Keratinocyte (primary cell): ENCODE measurements around the gene KCNAB2. TPM values are rescaled to one million over a fixed set of nuclear protein-coding genes. Genes with fewer than 3 reads are reported as not detected.

Source experiments
- DNase-seq: peaks from one replicate; pipeline ENCODE4 v3.0.0-alpha.2; 2011; ENCODE audit warnings: low read depth, missing footprints, low spot score
- FAIRE-seq: peaks from 2 replicates; lab custom pipeline; 2011; peaks lifted over from hg19 to GRCh38; lab: Jason Lieb, UNC
- H2AFZ ChIP-seq: 2 replicates; pipeline ENCODE4 v1.6.0; 2012; ENCODE audit warnings: low read length, control low read depth, inconsistent platforms; ENCODE audit not compliant: control insufficient read depth
- H3K27ac ChIP-seq: 2 replicates; pipeline ENCODE4 v1.5.1; 2011; ENCODE audit warnings: low read length; ENCODE audit not compliant: control insufficient read depth, insufficient read depth
- H3K27me3 ChIP-seq: 3 replicates; pipeline ENCODE4 v1.6.0; 2011; ENCODE audit warnings: low read length; ENCODE audit not compliant: control insufficient read depth, insufficient read depth; ENCODE audit errors: extremely low read depth
- H3K36me3 ChIP-seq, 2 experiments: 2 replicates in 1 of 2; 3 replicates in 1 of 2; pipeline ENCODE4 v1.5.1; 2011; ENCODE audit warnings: low read length in 2 of 2, mild to moderate bottlenecking in 1 of 2; ENCODE audit not compliant: control insufficient read depth in 2 of 2, insufficient read depth in 2 of 2; ENCODE audit errors: extremely low read depth in 1 of 2
- H3K4me1 ChIP-seq: 3 replicates; pipeline ENCODE4 v1.5.1; 2011; ENCODE audit warnings: low read length; ENCODE audit not compliant: control insufficient read depth, insufficient read depth; ENCODE audit errors: extremely low read depth
- H3K4me2 ChIP-seq: 3 replicates; pipeline ENCODE4 v1.6.0; 2011; ENCODE audit warnings: low read depth, low read length; ENCODE audit not compliant: control insufficient read depth, insufficient read depth; ENCODE audit errors: extremely low read depth
- H3K4me3 ChIP-seq, 3 experiments: fragments of 200-600 bp in 1 of 3; sonication (generic) in 1 of 3; 2 replicates in 2 of 3; 3 replicates in 1 of 3; pipeline ENCODE4 v1.5.1; 2011 to 2016; ENCODE audit warnings: low read length in 3 of 3, mild to moderate bottlenecking in 3 of 3, control low read depth in 2 of 3, inconsistent platforms in 1 of 3, low read depth in 1 of 3, mixed read lengths in 1 of 3, mixed run types in 1 of 3, moderate library complexity in 1 of 3; ENCODE audit not compliant: control insufficient read depth in 2 of 3, insufficient read depth in 2 of 3; ENCODE audit errors: extremely low read depth in 1 of 3
- H3K79me2 ChIP-seq: 2 replicates; pipeline ENCODE4 v1.6.0; 2012; ENCODE audit warnings: low read length; ENCODE audit not compliant: control insufficient read depth, insufficient read depth
- H3K9ac ChIP-seq: 3 replicates; pipeline ENCODE4 v1.6.0; 2011; ENCODE audit warnings: low read length; ENCODE audit not compliant: control insufficient read depth, insufficient read depth; ENCODE audit errors: extremely low read depth
- H3K9me1 ChIP-seq: 3 replicates; pipeline ENCODE4 v1.6.0; 2011; ENCODE audit warnings: low read length; ENCODE audit not compliant: control insufficient read depth, insufficient read depth; ENCODE audit errors: extremely low read depth
- H3K9me3 ChIP-seq: 2 replicates; pipeline ENCODE4 v1.5.1; 2012; ENCODE audit warnings: low read depth, low read length; ENCODE audit not compliant: control insufficient read depth
- H4K20me1 ChIP-seq: 3 replicates; pipeline ENCODE4 v1.6.0; 2011; ENCODE audit warnings: low read length; ENCODE audit not compliant: control insufficient read depth, insufficient read depth; ENCODE audit errors: extremely low read depth
- EZH2 ChIP-seq: IDR thresholded peaks from one replicate; pipeline ENCODE4 v1.6.1; 2012; ENCODE audit warnings: inconsistent platforms, mild to moderate bottlenecking, low read length, moderate library complexity
- dilution Hi-C: fragments of 300-500 bp; cut with MboI; formaldehyde crosslinking; loops from one replicate; pipeline ENCODE4 v1.7.0; 2020; ENCODE audit warnings: low sequenced_read_pairs; ENCODE audit not compliant: extremely low pct_ligation_motif_present
- polyA plus RNA-seq, 5 experiments: library from polyadenylated mRNA; depleted of rRNA in 3 of 5; stranded (reverse) in 3 of 5; stranded (forward) in 1 of 5; unstranded in 1 of 5; fragments of >200 nt; gene quantifications; 1 replicate in 1 of 5; 2 replicates in 3 of 5; 3 replicates in 1 of 5; pipeline versions ENCODE4 v1.2.1 to v1.2.3, GENCODE V29; 2011 to 2012; ENCODE audit warnings: missing spikeins in 2 of 5, low read depth in 1 of 5, low replicate concordance in 1 of 5
- TF ChIP-seq, protein P1 (sequence below), 3 experiments: IDR thresholded peaks in 1 of 3; conservative IDR thresholded peaks in 1 of 3; optimal IDR thresholded peaks in 1 of 3; 2 replicates in 2 of 3; 3 replicates in 1 of 3; pipeline versions ENCODE3 to v1.5.1; 2011; ENCODE audit warnings: low read length in 3 of 3, mild to moderate bottlenecking in 3 of 3, moderate library complexity in 2 of 3, control low read depth in 1 of 3, inconsistent platforms in 1 of 3; ENCODE audit not compliant: insufficient read depth in 2 of 3; ENCODE audit errors: extremely low read depth in 1 of 3

KCNAB2 gene
- polyA plus RNA-seq, 1 donor (not counting 4 experiments of a cell fraction or from before 2014, with no cell fraction given), result 1.8 TPM

DNA sequence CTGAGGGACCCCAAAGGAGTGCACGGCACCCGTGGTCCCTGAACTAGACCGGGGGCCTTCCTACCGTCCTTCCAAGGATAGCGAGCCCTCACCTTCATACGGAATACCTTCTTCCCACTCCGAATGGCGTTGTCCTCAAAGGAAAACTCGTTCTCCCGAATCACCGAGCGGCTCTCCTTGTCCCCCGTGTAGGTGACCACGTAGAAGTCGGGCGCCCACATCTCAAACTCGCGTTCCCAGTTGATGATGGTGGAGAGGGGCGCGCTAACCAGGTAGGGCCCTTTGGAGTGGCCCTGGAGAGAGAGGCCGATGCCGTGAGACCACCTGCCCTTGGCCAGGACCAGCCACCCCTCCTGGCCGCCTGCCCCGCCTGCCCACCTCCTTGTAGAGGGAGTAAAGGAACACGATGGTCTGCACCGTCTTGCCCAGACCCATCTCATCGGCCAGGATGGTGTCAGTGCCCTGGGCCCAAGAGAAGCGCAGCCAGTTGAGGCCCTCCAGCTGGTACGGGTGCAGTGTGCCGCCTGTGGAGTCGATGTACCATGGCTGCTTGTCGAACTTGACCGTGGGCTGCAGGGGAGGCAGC lies 96.4 kb downstream of the KCNAB2 start:
- dilution Hi-C loops, result no loop called here
- DNase-seq (no peak), FAIRE-seq (no peak)
- TF ChIP-seq, protein P1, sequence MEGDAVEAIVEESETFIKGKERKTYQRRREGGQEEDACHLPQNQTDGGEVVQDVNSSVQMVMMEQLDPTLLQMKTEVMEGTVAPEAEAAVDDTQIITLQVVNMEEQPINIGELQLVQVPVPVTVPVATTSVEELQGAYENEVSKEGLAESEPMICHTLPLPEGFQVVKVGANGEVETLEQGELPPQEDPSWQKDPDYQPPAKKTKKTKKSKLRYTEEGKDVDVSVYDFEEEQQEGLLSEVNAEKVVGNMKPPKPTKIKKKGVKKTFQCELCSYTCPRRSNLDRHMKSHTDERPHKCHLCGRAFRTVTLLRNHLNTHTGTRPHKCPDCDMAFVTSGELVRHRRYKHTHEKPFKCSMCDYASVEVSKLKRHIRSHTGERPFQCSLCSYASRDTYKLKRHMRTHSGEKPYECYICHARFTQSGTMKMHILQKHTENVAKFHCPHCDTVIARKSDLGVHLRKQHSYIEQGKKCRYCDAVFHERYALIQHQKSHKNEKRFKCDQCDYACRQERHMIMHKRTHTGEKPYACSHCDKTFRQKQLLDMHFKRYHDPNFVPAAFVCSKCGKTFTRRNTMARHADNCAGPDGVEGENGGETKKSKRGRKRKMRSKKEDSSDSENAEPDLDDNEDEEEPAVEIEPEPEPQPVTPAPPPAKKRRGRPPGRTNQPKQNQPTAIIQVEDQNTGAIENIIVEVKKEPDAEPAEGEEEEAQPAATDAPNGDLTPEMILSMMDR (optimal IDR thresholded peaks at IDR 0.05 in 1 of 3, IDR thresholded peaks at IDR 0.05 in 1 of 3, conservative IDR thresholded peaks at IDR 0.05 in 1 of 3; ENCODE audit: extremely low read depth in 1 of 3, insufficient read depth in 2 of 3, low read length in 3 of 3), result no peak
- TF ChIP-seq EZH2, result no peak
- Histone ChIP-seq H3K9me1 (no peaks in the 10 kb centered on the region), H3K79me2 (no peaks in the 10 kb centered on the region), H4K20me1 (no peaks in the 10 kb centered on the region), H3K9ac (no peak overlapping the region), H3K27me3 (peaks cover 2% of the 10 kb centered on the region), H3K4me2 (no peak overlapping the region), H3K36me3 (no peaks in the 10 kb centered on the region), H3K27ac (no peak overlapping the region), H3K9me3 (no peaks in the 10 kb centered on the region), H3K4me3 (no peak overlapping the region), H2AFZ (no peak overlapping the region), H3K4me1 (peaks cover 3% of the 10 kb centered on the region)

DNA sequence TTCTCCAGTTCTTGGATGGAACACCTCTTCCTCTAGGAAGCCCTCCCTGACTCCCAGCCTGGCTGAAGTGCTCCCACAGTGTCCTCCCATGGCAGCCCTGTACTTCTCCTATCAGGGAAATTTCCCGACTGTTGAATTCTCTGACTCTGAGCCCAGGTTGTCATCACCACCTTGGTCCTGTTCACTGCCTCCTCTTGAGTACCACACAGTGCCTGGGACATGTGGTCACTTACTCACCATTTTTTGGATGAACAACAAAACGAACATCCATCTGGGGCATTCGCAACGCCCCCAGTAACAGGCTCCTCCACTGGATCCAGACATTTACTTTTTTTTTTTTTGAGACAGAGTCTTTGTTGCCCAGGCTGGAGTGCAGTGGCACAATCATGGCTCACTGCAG lies 97.0 kb downstream of the KCNAB2 start:
- Histone ChIP-seq H3K9ac (no peak overlapping the region), H3K27ac (no peak overlapping the region), H3K9me3 (no peaks in the 10 kb centered on the region), H3K4me2 (no peak overlapping the region), H3K9me1 (no peaks in the 10 kb centered on the region), H3K4me3 (no peak overlapping the region), H4K20me1 (no peaks in the 10 kb centered on the region), H3K36me3 (no peaks in the 10 kb centered on the region), H3K4me1 (peaks cover 3% of the 10 kb centered on the region), H3K79me2 (no peaks in the 10 kb centered on the region), H2AFZ (no peak overlapping the region), H3K27me3 (peaks cover 6% of the 10 kb centered on the region)
- no peak for FAIRE-seq
- dilution Hi-C loops, result no loop called here
- no peak for DNase-seq
- TF ChIP-seq, protein P1 (optimal IDR thresholded peaks at IDR 0.05 in 1 of 3, IDR thresholded peaks at IDR 0.05 in 1 of 3, conservative IDR thresholded peaks at IDR 0.05 in 1 of 3; ENCODE audit: extremely low read depth in 1 of 3, insufficient read depth in 2 of 3, low read length in 3 of 3), result no peak
- no peak for TF ChIP-seq EZH2
